ENCODE data around the gene LSS.

The LSS gene

DNA sequence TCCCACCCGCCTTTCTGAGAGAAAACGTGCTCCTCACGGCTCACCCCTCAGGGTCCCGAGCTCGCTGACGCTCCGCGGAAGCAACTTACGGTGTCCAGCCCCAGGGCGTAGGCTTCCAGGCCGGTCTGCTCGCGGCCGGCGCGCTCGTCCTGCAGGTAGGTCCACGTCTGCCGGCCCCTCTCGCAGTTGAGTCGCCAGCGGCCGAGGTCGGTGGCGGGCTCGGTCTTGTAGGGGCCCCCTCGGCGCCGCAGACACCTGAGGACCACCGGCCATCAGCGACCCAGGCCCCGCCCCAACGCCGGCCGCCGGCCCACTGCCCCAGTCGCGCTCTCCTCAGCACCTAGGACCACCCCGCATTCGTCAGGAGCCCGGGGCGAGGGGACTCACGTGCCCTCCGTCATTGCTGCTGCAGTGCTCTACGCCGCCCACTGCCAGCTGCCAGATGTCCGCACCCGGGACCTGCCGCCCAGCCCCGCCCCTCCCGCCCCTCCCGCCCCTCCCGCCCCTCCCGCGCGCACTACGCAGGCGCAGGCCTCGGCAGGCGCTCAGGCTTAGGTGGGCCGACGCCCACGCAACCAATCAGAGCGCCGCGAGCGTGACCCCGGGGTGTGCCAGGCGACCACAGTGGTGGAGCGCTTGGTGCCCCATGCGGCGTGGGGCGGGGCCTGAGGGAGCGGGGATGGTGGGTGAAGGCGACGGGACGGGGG is at the start of gene LSS:
Gene LSS, minus strand, starts transcription at position 430 of the 707 bp plus-strand sequence. Its CDS starts 29 bp downstream, at position 401.
- DNase-seq (ENCODE audit: low read depth in 4 of 4, low spot score in 1 of 4) = peak; percentile 86 to 96 (median 94)

DNA sequence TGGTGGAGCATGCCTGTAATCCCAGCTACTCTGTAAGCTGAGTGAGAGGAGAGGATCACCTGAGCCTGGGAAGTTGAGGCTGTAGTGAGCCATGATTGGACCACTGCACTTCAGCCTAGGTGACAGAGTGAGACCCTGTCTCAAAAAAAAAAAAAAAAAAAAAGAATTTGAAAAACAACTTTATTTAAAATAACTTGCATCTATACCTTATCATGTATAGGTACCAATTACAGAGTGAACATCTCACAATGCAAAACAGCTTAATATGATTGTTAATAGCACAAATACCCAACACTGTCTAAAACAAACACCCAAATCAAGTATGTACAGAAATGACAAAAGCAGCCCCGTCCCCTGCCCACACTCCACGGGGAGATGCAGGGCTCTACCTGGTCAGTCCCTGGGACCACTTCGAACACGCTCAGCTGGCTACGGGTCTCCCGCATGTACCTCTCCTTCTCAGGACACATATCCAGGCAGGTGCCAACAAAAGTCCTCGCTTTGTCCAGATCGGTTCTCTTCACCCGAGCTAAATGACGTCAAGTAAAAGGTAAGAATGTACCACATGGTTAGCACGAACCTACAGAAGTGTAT is 46.3 kb upstream of the LSS start:
- DNase-seq (ENCODE audit: low read depth in 4 of 4, low spot score in 1 of 4) = no peak

DNA sequence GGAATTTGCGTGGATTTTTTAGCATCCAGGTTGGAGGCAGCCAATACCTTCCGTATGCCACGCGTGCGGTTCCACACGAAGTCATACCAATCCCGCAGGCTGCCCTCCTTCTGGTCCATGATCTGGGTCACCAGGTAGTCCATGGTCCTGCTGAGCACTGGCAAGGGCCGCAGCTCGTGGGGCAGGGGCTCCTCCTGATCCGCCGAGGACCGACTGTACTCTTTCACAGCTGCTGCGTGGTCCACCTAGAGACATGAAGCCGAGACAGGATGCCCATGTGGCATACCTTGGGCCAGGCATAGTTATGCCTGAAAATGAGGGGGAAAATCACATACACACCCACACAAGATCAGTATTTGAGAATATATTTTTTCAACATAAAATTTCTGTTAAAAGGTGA is 44.8 kb upstream of the LSS start:
- DNase-seq (ENCODE audit: low read depth in 4 of 4, low spot score in 1 of 4) = no peak

DNA sequence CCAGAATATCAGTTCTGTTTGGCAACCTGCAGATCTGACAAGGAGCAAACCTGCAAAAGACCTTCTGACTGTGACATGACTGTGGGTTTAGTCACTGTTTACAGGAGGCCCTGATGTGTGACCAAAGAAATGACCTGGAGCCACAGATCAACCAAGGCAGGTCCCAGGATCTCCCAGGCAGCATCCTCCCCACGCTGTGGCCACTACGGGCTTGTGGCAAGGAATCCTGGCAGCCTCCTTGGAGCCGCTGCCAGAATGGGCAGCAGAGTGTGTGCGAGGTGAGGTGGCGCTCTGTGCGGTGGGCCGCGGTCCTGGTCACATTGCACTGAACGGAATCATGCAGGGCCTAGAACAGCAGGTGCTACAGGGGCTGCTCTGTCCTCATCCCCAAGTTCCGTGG is 40.9 kb upstream of the LSS start:
- no peak for DNase-seq (ENCODE audit: low read depth in 4 of 4, low spot score in 1 of 4)

DNA sequence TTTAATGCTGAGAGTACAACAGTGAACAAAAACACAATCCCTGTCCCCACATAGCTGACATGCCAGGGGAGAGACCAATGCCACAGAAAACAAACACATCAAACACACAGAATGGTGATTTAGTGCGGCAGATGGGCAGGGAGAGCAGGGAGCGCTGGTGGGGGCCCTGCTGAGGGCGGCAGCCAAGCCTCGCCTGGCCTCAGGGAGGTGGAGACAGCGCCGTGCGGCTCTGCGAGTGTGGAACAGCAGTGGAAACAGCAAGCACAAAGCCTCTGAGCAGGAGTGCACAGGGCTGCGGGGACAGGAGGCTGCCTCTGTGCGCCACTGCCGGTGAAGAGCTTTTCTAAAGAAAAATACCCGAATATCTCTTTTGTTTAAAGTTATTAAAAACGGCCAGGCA is 39.8 kb upstream of the LSS start:
- no peak for DNase-seq (ENCODE audit: low read depth in 4 of 4, low spot score in 1 of 4)

GRCh38 chr21:46266946-46267345 is 38.4 kb upstream of the LSS start:
- DNase-seq (ENCODE audit: low read depth in 4 of 4, low spot score in 1 of 4) = no peak

GRCh38 chr21:46265736-46266525 is 37.4 kb upstream of the LSS start:
- DNase-seq (ENCODE audit: low read depth in 4 of 4, low spot score in 1 of 4) = no peak

DNA sequence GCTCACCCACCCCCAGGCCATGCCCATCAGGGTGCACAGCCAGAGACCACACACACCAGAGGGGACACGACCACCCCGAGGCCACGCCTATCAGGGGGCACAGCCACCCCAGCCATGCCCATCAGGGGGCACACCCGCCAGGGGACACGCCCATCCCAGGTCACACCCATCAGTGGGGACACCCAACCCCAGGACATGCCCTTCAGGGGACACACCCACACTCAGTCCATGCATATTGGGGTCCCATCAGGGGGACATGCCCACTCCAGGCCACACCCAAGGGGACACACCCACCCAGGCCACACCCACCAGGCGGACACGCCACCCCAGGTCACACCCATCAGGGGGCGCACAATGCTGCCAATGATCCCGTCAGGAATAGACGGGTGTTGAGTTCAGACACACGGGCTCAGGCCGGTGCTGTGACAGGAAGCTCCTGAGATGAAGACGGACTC is 36.1 kb upstream of the LSS start:
- no peak for DNase-seq (ENCODE audit: low read depth in 4 of 4, low spot score in 1 of 4)

DNA sequence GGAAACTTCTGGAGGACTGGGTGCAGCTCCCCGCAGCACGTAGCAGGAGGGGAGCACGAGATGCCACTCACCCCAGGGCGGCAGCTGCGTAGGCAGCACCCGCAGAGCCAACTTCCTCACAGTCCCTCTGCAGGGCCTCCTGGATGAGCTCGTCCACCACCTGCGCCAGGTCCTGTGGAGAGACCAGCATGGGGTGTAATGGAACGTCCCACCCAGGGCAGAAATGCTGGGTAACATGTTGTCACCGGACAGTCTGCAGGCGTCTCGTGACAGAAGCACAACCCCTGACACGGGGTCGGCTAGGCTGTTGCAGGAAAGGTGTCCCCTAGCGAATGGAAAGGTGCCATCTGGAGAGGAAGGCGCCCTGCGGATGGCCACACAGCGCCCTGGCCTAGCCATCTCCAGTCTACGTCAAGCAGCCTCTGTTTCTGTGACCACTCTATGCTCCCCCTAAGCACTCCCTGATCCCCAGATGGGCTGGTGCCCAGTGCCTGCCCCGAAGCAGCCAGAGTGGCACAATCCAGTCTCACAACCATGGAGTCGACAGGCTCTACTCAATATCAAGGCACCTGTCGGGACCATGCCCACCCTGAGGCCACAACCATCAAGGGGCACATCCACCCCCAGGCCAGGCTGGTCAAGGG is 35.6 kb upstream of the LSS start:
- no peak for DNase-seq (ENCODE audit: low read depth in 4 of 4, low spot score in 1 of 4)

DNA sequence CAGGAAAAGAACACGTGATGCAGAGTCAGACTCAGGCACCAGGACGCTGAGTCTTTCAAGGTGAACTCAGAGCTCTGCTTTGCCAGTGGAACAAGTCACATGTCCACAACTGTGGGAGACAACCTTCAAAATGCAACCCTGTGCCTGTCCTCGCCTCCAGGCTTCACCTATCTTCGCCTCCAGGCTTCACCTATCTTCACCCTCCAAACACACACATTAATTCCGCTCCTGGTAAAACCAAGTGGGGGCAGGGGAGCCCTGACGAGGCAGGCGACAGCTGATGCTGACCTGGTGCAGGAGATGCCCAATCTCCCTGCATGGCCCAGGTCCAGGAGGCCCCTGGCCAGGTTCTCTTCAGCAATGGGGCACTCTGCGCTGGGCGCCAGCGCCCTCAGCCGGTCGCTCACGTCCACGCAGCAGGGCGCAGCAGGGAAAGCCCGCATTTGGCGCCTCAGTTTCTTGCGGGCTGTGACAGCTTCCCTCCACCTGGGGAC is 28.0 kb upstream of the LSS start:
- DNase-seq (ENCODE audit: low read depth in 4 of 4, low spot score in 1 of 4) = no peak

DNA sequence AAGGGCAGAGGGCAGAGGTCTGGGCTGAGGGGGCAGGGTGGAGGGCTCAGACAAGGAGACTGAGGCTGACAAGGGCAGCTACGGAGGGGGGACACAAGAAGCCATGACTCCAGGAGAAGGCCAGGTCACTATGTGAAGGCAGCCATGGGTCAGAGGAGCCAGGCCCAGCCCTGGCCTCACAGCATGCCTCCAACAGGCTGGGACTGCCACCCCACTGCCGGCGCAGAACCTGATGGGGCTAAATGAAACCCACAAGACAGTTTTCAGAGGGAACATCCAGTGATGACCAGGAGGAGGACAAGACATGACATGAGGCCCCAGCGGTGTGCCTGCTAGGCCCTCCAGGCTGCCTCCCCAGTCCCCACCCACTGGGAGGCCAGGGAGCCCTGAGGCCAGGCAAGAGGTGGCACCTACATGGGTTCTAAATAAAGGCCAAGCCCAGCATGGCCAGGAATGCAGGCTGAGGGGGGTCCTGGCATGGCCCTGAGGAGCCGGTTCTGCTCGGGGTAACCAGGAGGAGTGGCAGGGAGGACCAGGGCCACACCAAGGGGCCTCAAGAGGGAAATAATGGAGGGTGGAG is 27.3 kb upstream of the LSS start:
- no peak for DNase-seq (ENCODE audit: low read depth in 4 of 4, low spot score in 1 of 4)

GRCh38 chr21:46255166-46255565 is 26.6 kb upstream of the LSS start:
- no peak for DNase-seq (ENCODE audit: low read depth in 4 of 4, low spot score in 1 of 4)

DNA sequence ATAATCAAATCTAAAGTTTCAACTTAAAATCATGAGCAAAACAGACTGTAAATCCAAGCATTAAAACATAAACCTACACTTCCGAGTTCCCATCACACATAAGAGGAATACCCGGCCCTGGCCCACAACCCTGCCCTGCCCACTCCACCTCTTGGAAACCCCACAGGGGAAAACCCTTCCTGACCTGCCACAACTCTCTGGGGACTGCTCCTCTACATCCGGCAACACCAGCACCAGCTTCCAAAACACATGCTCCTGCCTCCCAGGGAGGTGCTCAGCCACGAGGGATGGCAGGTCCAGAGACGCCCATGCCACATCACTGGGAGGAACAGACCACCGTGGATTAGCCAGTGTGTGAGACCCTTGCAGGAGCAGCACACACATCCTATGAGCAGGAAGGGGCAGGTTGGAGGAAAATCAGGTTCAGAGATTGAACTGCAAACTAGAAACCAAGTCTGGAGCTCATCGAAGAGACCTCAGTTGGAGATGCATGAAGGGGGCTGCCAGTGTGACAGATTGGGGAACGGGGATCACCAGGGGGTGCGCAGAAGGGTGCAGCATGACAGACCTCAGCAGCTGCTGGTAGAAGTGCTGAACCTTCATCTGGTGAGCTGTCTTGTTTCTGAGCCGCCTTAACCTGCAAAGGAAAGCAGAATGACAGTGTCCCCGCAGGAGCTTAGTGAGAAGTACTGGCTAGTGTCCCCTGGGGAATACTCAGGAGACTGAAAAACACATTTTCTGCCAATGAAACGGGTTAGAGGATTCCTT is 25.8 kb upstream of the LSS start:
- no peak for DNase-seq (ENCODE audit: low read depth in 4 of 4, low spot score in 1 of 4)

DNA sequence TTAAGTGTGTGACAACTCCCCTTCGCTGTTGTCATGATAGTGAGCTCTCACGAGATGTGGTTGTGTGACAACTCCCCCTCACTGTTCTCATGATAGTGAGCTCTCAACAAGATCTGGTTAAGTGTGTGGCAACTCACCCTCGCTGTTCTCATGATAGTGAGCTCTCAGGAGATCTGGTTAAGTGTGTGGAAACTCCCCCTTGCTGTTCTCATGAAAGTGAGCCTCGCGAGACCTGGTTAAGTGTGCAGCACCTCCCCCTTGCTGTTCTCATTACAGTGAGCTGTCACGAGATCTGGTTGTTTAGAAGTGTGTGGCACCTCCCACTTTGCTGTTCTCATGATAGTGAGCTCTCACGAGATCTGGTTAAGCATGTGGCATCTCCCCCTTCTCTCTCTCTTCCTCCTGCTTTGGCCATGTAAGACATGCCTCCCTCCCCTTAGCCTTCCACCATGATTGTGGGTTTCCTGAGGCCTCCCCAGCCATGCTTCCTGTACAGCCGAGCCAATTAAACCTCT is 25.1 kb upstream of the LSS start:
- peak in 2 of 4 experiments; percentile 15 to 16 for DNase-seq (ENCODE audit: low read depth in 4 of 4, low spot score in 1 of 4)

- no peak for DNase-seq (ENCODE audit: low read depth in 4 of 4, low spot score in 1 of 4)
Observed at GRCh38 chr21:46252840-46253239, 24.3 kb upstream of the LSS start.

- DNase-seq (ENCODE audit: low read depth in 4 of 4, low spot score in 1 of 4) = no peak
Observed at GRCh38 chr21:46250146-46250725, 21.7 kb upstream of the LSS start.

GRCh38 chr21:46248827-46249226 is 20.3 kb upstream of the LSS start:
- no peak for DNase-seq (ENCODE audit: low read depth in 4 of 4, low spot score in 1 of 4)

DNA sequence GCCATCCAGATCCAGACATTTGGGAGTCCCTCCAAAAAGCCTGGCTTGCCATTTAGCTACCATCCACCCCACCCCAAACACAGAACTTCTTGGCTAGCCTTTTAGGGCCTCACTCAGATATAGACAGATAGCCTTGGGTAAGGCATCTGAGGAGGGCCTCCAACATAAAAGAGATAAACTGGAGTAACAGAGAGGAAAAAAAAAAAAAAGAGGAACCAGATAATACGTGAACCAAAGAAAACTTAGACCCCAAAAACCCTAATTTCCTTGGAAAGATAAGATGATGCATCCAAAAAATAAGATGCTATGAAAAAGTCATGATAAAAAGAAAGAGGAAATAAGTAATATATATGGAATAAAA is 19.8 kb upstream of the LSS start:
- DNase-seq (ENCODE audit: low read depth in 4 of 4, low spot score in 1 of 4) = no peak

GRCh38 chr21:46247699-46248421 is 19.3 kb upstream of the LSS start:
- no peak for DNase-seq (ENCODE audit: low read depth in 4 of 4, low spot score in 1 of 4)
